Testis (tissue), 3 donors: Measurements from ENCODE around the gene ARMC2. TPM values are rescaled to one million over a fixed set of nuclear protein-coding genes. Genes with fewer than 3 reads are reported as not detected.

Experiments used
- DNase-seq: peaks from one replicate; pipeline ENCODE4 v3.0.0-alpha.2; 2019
- H3K27ac ChIP-seq, 2 donors: fragments of 200-600 bp; sonication (generic); one replicate each; pipeline ENCODE4 v1.5.1; 2019
- H3K27me3 ChIP-seq: fragments of 200-600 bp; sonication (generic); one replicate; pipeline ENCODE4 v1.5.1; 2019
- H3K36me3 ChIP-seq: fragments of 200-600 bp; sonication (generic); one replicate; pipeline ENCODE4 v1.5.1; 2017; ENCODE audit warnings: low read depth; ENCODE audit errors: missing control alignments
- H3K4me1 ChIP-seq: fragments of 200-600 bp; sonication (generic); one replicate; pipeline ENCODE4 v1.5.1; 2019
- H3K4me3 ChIP-seq, 2 donors: fragments of 200-600 bp; sonication (generic); one replicate each; pipeline ENCODE4 v1.5.1; 2017 to 2019
- H3K9me3 ChIP-seq: fragments of 200-600 bp; sonication (generic); one replicate; pipeline ENCODE4 v1.5.1; 2017
- CTCF ChIP-seq, 3 experiments: fragments of 450-650 bp in 2 of 3; fragments of 200-600 bp in 1 of 3; sonication (generic) in 1 of 3; IDR thresholded peaks; one replicate each; pipeline ENCODE4 v1.5.1; 2016 to 2019; ENCODE audit warnings: antibody characterized with exemption in 3 of 3, mild to moderate bottlenecking in 2 of 3, moderate library complexity in 1 of 3
- POLR2A ChIP-seq: fragments of 450-650 bp; IDR thresholded peaks from one replicate; pipeline ENCODE4 v1.6.1; 2017; ENCODE audit warnings: antibody characterized with exemption, mild to moderate bottlenecking, moderate library complexity
- WGBS, 2 donors: methylation state at CpG; one replicate each; pipeline ENCODE4 v1.1.5; 2018; 5-methylcytosine and 5-hydroxymethylcytosine counted together
- intact Hi-C: fragments of 100-400 bp; cut with DNase I; formaldehyde crosslinking; loops from one replicate; pipeline ENCODE4 v1.15.1; 2023; ENCODE audit warnings: low total_unique reads
- polyA plus RNA-seq: library from polyadenylated mRNA; stranded (reverse); fragments of 350-450 nt; fragmentation: Illumina TruSeq; extraction: RNeasy Lipid Tissue Mini Kit (QIAGEN cat#74804); gene quantifications from one replicate; pipeline ENCODE4 v1.2.3, GENCODE V29; 2014; ENCODE audit warnings: low read depth, low replicate concordance; ENCODE audit not compliant: insufficient read depth
- total RNA-seq, 2 donors: library from RNA; depleted of rRNA; stranded (reverse); fragments of >200 nt; gene quantifications; one replicate each; pipeline ENCODE4 v1.2.3, GENCODE V29; 2016

Gene ARMC2
- total and polyA plus RNA-seq, 3 donors from 2014 or later: 24.0 to 78.6 (median 51.4) TPM

GRCh38 chr6:108915258-108915657, 67.0 kb downstream of the ARMC2 start:
- intact Hi-C loops: no loop called here
- 57 to 71% methylated on average over 5 of the region's 5 CpGs for WGBS, 2 donors

GRCh38 chr6:108916026-108916686, 67.9 kb downstream of the ARMC2 start:
- no peak for DNase-seq
- no peaks in the 10 kb centered on the region for H3K9me3 ChIP-seq
- TF ChIP-seq CTCF (IDR thresholded peaks at IDR 0.05): no peak
- TF ChIP-seq POLR2A: no peak
- no peaks in the 10 kb centered on the region for H3K36me3 ChIP-seq
- no peak overlapping the region for H3K27ac ChIP-seq
- H3K4me1 ChIP-seq: no peaks in the 10 kb centered on the region
- WGBS, 2 donors: 81 to 90% methylated on average over 6 of the region's 6 CpGs
- H3K4me3 ChIP-seq: no peak overlapping the region
- no peaks in the 10 kb centered on the region for H3K27me3 ChIP-seq
- intact Hi-C loops: no loop called here

More at GRCh38 chr6:108915258-108915657, 67.0 kb downstream of the ARMC2 start:
- Histone ChIP-seq H3K27me3 (no peaks in the 10 kb centered on the region), H3K4me1 (no peaks in the 10 kb centered on the region), H3K27ac (no peak overlapping the region), H3K36me3 (no peaks in the 10 kb centered on the region), H3K9me3 (no peaks in the 10 kb centered on the region), H3K4me3 (no peak overlapping the region)
- TF ChIP-seq CTCF (IDR thresholded peaks at IDR 0.05) (no peak), POLR2A (no peak)
- DNase-seq: no peak

- intact Hi-C loops: no loop called here
- H3K4me1 ChIP-seq: no peaks in the 10 kb centered on the region
- no peak overlapping the region for H3K27ac ChIP-seq
- H3K36me3 ChIP-seq: no peaks in the 10 kb centered on the region
- WGBS, 2 donors: 83 to 94% methylated on average over 1 of the region's 1 CpG
- H3K9me3 ChIP-seq: no peaks in the 10 kb centered on the region
- H3K27me3 ChIP-seq: no peaks in the 10 kb centered on the region
- H3K4me3 ChIP-seq: no peak overlapping the region
- no peak for DNase-seq
- no peak for TF ChIP-seq CTCF (IDR thresholded peaks at IDR 0.05)
- TF ChIP-seq POLR2A: no peak
Observed at GRCh38 chr6:108920751-108921150, 72.5 kb downstream of the ARMC2 start.

- Histone ChIP-seq H3K9me3 (no peaks in the 10 kb centered on the region), H3K27me3 (no peaks in the 10 kb centered on the region), H3K27ac (no peak overlapping the region), H3K4me1 (no peaks in the 10 kb centered on the region), H3K36me3 (no peaks in the 10 kb centered on the region), H3K4me3 (no peak overlapping the region)
- intact Hi-C loops: no loop called here
- 87 to 88% methylated on average over 7 to 9 of the region's 9 CpGs for WGBS, 2 donors
- TF ChIP-seq POLR2A (no peak), CTCF (IDR thresholded peaks at IDR 0.05) (no peak)
- DNase-seq: no peak
Observed at GRCh38 chr6:108921547-108922361, 73.5 kb downstream of the ARMC2 start.
